ENCODE results near the gene TAB2.

GRCh38 chr6:149383371-149383770 is 65.9 kb downstream of the TAB2 start:
- TF ChIP-seq, protein P1, sequence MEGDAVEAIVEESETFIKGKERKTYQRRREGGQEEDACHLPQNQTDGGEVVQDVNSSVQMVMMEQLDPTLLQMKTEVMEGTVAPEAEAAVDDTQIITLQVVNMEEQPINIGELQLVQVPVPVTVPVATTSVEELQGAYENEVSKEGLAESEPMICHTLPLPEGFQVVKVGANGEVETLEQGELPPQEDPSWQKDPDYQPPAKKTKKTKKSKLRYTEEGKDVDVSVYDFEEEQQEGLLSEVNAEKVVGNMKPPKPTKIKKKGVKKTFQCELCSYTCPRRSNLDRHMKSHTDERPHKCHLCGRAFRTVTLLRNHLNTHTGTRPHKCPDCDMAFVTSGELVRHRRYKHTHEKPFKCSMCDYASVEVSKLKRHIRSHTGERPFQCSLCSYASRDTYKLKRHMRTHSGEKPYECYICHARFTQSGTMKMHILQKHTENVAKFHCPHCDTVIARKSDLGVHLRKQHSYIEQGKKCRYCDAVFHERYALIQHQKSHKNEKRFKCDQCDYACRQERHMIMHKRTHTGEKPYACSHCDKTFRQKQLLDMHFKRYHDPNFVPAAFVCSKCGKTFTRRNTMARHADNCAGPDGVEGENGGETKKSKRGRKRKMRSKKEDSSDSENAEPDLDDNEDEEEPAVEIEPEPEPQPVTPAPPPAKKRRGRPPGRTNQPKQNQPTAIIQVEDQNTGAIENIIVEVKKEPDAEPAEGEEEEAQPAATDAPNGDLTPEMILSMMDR (conservative IDR thresholded peaks at IDR 0.05; ENCODE audit: low read depth in 2 of 2), result no peak
- no peak for TF ChIP-seq POLR2AphosphoS5 (IDR thresholded peaks at IDR 0.05; ENCODE audit: low read depth)
- TF ChIP-seq EZH2 (IDR thresholded peaks at IDR 0.05; ENCODE audit: low read depth, unreplicated experiment), result no peak
- TF ChIP-seq REST (IDR thresholded peaks at IDR 0.05; ENCODE audit: unreplicated experiment), result no peak
- TF ChIP-seq EZH2phosphoT487 (IDR thresholded peaks at IDR 0.05; ENCODE audit: unreplicated experiment), result no peak
- no peak for TF ChIP-seq NANOG (IDR thresholded peaks at IDR 0.05; ENCODE audit: borderline replicate concordance)
- TF ChIP-seq, protein P2, sequence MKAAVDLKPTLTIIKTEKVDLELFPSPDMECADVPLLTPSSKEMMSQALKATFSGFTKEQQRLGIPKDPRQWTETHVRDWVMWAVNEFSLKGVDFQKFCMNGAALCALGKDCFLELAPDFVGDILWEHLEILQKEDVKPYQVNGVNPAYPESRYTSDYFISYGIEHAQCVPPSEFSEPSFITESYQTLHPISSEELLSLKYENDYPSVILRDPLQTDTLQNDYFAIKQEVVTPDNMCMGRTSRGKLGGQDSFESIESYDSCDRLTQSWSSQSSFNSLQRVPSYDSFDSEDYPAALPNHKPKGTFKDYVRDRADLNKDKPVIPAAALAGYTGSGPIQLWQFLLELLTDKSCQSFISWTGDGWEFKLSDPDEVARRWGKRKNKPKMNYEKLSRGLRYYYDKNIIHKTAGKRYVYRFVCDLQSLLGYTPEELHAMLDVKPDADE (IDR thresholded peaks at IDR 0.05), result no peak
- TF ChIP-seq JUNB (IDR thresholded peaks at IDR 0.05; ENCODE audit: unreplicated experiment), result no peak
- TF ChIP-seq STAT1 (IDR thresholded peaks at IDR 0.05; ENCODE audit: unreplicated experiment), result no peak
- no peak for TF ChIP-seq CREB1 (CRISPR knock-in tag; IDR thresholded peaks at IDR 0.05; ENCODE audit: low read depth)
- TF ChIP-seq ZNF331 (CRISPR knock-in tag; IDR thresholded peaks at IDR 0.05; ENCODE audit: low read depth), result no peak
- TF ChIP-seq ZNF114 (CRISPR knock-in tag; IDR thresholded peaks at IDR 0.05), result no peak
- TF ChIP-seq ZNF462 (CRISPR knock-in tag; IDR thresholded peaks at IDR 0.05), result no peak
